HG03066 (cell line): ENCODE results near the gene KRT26.
A peak's percentile ranks its signal among the peaks of the same experiment; 100 is the strongest.
"Not testable (repeated sequence)": the region's sequence is repeated elsewhere in the genome, so short reads cannot be mapped to it uniquely, and the experiment has no call there.

Experiments used
- ATAC-seq: cut with Tn5 transposase; IDR thresholded peaks from one replicate; pipeline ENCODE4 v1.9.1; 2021; ENCODE audit warnings: low read depth; ENCODE audit not compliant: unreplicated experiment

The KRT26 gene

GRCh38 chr17:40772101-40772500 is at the start of gene KRT26:
Gene KRT26 (minus strand): TSS chr17:40772201. CDS start chr17:40772113, 88 bp downstream.
- no peak for ATAC-seq

GRCh38 chr17:40821536-40821935 is 49.5 kb upstream of the KRT26 start:
- no peak for ATAC-seq

DNA sequence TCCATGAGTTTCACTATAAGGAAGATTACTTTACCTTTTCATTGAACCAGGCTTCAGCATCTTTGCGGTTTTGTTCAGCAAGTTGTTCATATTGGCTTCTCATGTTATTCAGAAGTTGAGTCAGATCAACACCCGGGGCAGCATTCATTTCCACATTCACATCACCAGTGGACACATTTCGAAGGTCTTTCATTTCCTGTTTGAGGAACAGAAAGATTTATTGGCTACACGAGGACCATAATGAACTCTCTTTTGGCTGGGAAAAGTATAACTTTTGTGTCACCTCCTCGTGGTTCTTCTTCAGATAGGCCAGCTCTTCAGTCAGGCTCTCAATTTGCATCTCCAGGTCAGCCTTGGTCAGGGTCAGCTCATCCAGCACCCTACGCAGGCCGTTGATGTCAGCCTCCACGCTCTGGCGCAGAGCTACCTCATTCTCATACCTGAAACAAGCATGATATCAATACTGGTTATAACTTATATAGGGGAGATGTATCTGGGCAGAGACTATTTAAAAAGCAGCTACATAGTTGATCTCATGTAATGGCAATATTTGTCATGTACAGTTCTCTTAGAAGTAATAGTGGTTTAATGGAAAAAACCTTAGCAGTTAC is 48.3 kb upstream of the KRT26 start:
- no peak for ATAC-seq

GRCh38 chr17:40819528-40820125 is 47.6 kb upstream of the KRT26 start:
- ATAC-seq, result no peak

- peak; percentile 87 for ATAC-seq
Observed at GRCh38 chr17:40818733-40819527, 46.9 kb upstream of the KRT26 start.

GRCh38 chr17:40818343-40818732 is 46.3 kb upstream of the KRT26 start:
- no peak for ATAC-seq

- no peak for ATAC-seq
Observed at GRCh38 chr17:40817103-40817682, 45.2 kb upstream of the KRT26 start.

DNA sequence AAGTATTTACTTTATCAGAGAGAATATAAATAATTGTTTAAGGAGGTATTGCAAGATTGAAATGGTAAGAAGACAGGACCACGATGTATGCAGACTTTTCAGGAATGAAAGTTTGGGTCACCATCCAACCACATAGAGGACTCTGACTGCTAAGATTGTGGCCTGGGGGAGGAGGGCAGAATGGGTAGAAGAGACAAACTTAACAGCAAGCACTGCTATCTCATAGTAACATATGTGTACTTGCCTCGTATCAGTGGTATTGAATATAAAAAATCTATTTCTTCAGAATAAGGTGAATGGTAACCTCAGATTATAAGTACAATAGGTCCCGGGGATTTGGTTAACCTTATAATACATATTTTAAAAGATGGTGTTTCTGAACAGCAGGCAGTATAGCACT is 44.6 kb upstream of the KRT26 start:
- no peak for ATAC-seq

- no peak for ATAC-seq
Observed at GRCh38 chr17:40815381-40815780, 43.4 kb upstream of the KRT26 start.

DNA sequence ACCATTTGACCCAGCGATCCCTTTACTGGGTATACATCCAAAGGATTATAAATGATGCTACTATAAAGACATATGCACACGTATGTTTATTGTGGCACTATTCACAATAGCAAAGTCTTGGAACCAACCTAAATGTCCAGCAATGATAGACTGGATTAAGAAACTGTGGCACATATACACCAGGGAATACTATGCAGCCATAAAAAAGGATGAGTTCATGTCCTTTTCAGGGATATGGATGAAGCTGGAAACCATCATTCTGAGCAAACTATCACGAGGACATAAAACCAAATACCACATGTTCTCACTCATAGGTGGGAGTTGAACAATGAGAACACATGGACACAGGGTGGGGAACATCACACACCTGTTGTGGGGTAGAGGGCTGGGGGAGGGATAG is 42.7 kb upstream of the KRT26 start:
- not testable (repeated sequence) for ATAC-seq

DNA sequence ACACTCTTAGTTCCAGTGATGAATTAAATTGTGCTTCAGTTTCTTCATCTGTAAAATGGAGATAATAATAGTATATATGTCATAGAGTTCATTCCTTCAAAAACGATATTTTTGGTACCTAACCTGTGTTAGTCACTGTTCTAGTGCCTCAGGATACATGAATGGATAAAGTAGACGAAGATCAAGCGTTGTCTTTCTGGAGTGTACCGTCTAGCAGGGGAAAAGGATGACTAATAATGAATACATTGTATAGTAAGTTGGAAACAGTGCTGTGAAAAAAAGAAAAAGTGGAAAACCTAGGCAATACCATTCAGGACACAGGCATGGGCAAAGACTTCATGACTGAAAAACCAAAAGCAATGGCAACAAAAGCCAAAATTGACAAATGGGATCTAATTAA is 41.8 kb upstream of the KRT26 start:
- ATAC-seq, result no peak

GRCh38 chr17:40812639-40813038 is 40.6 kb upstream of the KRT26 start:
- ATAC-seq, result no peak

- ATAC-seq, result no peak
Observed at GRCh38 chr17:40810494-40810893, 38.5 kb upstream of the KRT26 start.

DNA sequence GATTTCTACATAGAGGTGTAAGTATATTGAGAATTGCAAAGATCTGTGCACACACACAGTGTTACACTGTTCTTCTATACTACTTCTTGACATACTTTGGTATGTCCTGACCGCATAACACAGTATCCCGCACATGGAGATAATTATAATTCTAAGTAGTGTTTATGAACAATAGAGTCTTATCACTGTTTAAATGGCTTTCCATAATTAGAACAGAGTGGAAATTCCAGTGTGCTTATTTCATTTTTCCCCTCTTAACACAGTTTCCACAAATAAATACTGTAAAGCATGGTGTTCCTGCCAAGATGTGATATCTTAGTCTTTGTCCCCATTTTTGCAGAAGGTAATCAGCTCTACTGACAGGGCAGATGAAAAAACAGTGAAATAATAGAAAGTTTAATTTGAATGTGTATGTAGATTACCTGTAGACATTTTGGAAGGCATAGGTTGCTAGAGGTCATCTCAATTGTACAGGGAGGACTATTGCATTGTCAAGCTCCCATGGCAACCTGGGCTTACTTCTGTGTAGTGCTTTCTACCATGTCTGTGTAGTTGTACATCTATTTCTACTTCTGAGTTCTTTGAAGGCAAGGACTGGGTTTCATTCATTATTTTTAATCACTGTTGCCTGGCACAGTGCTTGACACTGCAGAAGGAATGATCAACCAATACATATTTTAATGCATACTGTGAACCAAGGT is 37.9 kb upstream of the KRT26 start:
- ATAC-seq, result no peak

DNA sequence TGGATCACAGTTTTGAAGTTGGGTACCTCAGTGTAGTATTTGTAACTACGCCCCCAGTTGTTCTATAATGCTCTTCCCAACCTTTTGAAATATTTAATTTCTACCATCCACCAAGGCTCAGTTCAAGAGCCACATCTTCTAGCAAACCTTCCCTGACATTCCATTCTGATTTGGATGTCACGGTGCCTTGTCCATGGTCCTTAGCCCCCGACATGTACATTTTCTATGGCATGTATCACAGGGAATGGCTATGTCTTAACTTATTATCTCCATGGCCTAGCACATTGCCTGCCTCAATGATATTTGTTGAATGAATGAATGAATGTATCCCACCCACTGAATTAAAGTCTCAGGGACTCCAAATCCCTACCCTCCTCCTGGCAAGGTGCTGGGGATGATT is 34.1 kb upstream of the KRT26 start:
- no peak for ATAC-seq

DNA sequence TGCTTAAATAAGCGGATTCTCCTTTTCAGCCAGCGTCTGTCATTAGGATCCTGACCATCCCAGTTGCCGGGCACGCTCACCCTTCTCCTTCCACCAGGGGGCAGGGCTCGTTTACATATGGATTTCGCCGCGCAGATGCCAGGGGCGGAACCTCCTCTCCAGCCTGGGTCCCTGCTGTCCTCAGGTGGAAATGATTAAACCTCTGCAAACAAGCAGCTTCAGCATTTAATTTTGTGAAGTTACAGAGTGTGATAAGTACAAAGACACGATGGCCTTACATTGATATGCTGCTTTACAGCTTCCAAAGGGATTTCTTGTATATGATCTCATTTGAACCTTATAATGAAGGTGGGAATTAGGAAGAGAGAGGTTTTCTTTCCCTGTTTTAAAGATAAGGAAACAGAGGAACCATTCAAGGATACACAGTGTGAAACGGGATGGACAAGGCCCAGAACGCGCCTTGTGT is 31.6 kb upstream of the KRT26 start:
- no peak for ATAC-seq

- no peak for ATAC-seq
Observed at GRCh38 chr17:40801157-40801556, 29.2 kb upstream of the KRT26 start.

DNA sequence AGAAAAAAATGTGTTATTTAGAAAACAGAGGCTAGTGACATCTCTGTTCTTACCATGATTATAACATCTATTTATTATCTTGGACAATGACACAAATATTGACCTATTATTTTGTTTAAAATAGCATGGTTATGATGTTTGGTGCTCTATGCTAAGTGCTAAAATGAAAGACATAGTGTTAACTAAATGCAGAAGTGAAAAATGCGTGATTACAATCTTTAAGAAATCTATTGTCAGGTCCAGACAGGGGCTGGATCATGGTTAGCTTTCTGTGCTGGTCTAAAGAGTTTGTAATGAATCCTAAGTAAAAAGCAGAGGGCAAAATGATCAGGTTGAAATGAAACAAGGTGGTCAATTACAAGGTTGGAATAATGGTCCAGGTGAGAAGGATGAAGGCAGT is 28.4 kb upstream of the KRT26 start:
- ATAC-seq, result no peak

GRCh38 chr17:40799859-40800258 is 27.9 kb upstream of the KRT26 start, which contains the start of gene KRT28:
Gene KRT28 (minus strand): TSS chr17:40799959. CDS start chr17:40799893, 66 bp downstream.
- no peak for ATAC-seq

DNA sequence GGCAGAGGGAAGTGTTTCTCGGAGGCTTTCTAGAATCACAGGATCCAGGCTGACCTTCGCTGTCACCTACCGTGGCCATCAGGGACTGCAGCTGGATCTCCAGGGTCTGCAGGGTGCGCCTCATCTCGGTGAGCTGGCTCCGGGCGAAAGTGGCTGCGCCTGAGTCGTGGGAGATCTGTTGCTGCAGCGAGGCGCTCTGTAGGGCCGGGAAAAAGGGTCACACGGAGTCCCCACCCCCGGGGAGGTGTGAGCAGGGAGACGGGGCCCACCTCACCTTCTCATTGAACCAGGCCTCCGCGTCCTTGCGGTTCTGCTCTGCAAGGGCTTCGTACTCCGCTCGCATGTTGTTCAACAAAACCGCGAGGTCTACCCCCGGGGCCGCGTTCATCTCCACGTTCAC is 24.8 kb upstream of the KRT26 start:
- ATAC-seq, result no peak
